ENCODE measurements around the gene C8A. TPM values are rescaled to one million over a fixed set of nuclear protein-coding genes. Genes with fewer than 3 reads are reported as not detected.

Gene C8A
- total and polyA plus RNA-seq, 2 of the 13 experiments (the other 11 are each of a cell fraction or from before 2014, with no cell fraction given), result 10.5 to 15.0 TPM

DNA sequence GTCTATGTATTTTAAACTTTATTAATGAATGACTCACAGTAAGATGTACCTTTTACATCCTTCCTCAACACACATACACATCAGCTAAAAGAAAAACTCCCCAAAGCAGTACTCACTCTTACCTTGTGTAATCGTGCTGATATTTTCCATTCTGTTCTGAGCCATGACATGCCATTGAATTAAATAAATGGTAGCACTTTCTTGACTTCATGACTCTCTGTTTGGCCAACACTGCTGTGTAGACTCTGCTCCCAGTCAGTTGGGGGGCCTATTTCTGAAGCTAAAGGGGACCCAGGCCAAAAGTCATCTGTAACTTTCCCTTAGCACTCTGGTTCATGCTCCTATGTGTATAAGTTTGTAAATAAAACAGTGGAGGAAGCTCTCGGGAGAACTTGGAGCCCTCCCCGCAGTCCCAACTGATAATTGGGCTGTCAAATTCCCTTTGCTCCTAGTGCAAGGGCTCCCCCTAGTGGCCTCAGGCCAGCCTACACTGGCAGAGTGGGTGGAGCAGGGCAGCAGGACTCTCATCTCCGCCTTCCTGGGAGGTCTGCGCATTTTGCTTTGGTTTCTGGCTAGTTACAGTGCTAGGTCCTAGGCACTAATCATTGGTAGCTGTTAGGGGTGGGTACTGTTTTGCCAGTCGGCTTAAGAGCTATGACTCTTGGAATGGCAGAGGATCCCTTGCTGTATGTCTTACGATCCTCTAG, 33.7 kb upstream of the C8A start (continued):
- TF ChIP-seq ZFP36L1 (CRISPR knock-in tag; IDR thresholded peaks at IDR 0.05) (no peak), THAP11 (CRISPR knock-in tag; IDR thresholded peaks at IDR 0.05) (peak; percentile 16; the same call in 1 of the 2 replicates), FOXA1 (IDR thresholded peaks at IDR 0.05) (no peak), FOXA1 (CRISPR knock-in tag; IDR thresholded peaks at IDR 0.05) (no peak), ETV5 (CRISPR knock-in tag; IDR thresholded peaks at IDR 0.05; ENCODE audit: borderline replicate concordance) (0 out of 2 replicates have a peak, but pooled peaks have one; percentile 8), ZNF3 (CRISPR knock-in tag; IDR thresholded peaks at IDR 0.05) (no peak), CCAR2 (optimal IDR thresholded peaks at IDR 0.05; ENCODE audit: low read depth, low read length) (no peak), NCOR1 (IDR thresholded peaks at IDR 0.05; ENCODE audit: borderline replicate concordance, low read length) (peak; percentile 36; the same call in 1 of the 2 replicates), BORCS8-MEF2B (CRISPR knock-in tag; IDR thresholded peaks at IDR 0.05) (0 out of 2 replicates have a peak, but pooled peaks have one; percentile 32), CHD4 (IDR thresholded peaks at IDR 0.05; ENCODE audit: borderline replicate concordance, low read length) (0 out of 2 replicates have a peak, but pooled peaks have one; percentile 61), RXRA (CRISPR knock-in tag; IDR thresholded peaks at IDR 0.05) (0 out of 2 replicates have a peak, but pooled peaks have one; percentile 19), JUN (CRISPR knock-in tag; IDR thresholded peaks at IDR 0.05) (no peak), TCF12 (IDR thresholded peaks at IDR 0.05) (no peak), TCF12 (CRISPR knock-in tag; IDR thresholded peaks at IDR 0.05) (no peak), IRF2 (CRISPR knock-in tag; IDR thresholded peaks at IDR 0.05) (no peak), KDM5A (IDR thresholded peaks at IDR 0.05; ENCODE audit: borderline replicate concordance, low read length) (0 out of 2 replicates have a peak, but pooled peaks have one; percentile 38)
- TF ChIP-seq, protein P1, sequence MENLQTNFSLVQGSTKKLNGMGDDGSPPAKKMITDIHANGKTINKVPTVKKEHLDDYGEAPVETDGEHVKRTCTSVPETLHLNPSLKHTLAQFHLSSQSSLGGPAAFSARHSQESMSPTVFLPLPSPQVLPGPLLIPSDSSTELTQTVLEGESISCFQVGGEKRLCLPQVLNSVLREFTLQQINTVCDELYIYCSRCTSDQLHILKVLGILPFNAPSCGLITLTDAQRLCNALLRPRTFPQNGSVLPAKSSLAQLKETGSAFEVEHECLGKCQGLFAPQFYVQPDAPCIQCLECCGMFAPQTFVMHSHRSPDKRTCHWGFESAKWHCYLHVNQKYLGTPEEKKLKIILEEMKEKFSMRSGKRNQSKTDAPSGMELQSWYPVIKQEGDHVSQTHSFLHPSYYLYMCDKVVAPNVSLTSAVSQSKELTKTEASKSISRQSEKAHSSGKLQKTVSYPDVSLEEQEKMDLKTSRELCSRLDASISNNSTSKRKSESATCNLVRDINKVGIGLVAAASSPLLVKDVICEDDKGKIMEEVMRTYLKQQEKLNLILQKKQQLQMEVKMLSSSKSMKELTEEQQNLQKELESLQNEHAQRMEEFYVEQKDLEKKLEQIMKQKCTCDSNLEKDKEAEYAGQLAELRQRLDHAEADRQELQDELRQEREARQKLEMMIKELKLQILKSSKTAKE (CRISPR knock-in tag; IDR thresholded peaks at IDR 0.05; ENCODE audit: borderline replicate concordance), result no peak
- TF ChIP-seq, protein P2, sequence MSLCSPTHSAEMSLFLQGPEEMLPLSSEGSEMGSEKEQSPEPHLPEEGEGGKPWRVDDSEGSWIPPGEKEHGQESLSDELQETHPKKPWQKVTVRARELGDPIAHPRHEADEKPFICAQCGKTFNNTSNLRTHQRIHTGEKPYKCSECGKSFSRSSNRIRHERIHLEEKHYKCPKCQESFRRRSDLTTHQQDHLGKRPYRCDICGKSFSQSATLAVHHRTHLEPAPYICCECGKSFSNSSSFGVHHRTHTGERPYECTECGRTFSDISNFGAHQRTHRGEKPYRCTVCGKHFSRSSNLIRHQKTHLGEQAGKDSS (CRISPR knock-in tag; IDR thresholded peaks at IDR 0.05; ENCODE audit: borderline replicate concordance, low read depth), result 0 out of 2 replicates have a peak, but pooled peaks have one; percentile 37
- TF ChIP-seq, protein P3, sequence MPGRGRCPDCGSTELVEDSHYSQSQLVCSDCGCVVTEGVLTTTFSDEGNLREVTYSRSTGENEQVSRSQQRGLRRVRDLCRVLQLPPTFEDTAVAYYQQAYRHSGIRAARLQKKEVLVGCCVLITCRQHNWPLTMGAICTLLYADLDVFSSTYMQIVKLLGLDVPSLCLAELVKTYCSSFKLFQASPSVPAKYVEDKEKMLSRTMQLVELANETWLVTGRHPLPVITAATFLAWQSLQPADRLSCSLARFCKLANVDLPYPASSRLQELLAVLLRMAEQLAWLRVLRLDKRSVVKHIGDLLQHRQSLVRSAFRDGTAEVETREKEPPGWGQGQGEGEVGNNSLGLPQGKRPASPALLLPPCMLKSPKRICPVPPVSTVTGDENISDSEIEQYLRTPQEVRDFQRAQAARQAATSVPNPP (CRISPR knock-in tag; IDR thresholded peaks at IDR 0.05), result no peak
- TF ChIP-seq, protein P4, sequence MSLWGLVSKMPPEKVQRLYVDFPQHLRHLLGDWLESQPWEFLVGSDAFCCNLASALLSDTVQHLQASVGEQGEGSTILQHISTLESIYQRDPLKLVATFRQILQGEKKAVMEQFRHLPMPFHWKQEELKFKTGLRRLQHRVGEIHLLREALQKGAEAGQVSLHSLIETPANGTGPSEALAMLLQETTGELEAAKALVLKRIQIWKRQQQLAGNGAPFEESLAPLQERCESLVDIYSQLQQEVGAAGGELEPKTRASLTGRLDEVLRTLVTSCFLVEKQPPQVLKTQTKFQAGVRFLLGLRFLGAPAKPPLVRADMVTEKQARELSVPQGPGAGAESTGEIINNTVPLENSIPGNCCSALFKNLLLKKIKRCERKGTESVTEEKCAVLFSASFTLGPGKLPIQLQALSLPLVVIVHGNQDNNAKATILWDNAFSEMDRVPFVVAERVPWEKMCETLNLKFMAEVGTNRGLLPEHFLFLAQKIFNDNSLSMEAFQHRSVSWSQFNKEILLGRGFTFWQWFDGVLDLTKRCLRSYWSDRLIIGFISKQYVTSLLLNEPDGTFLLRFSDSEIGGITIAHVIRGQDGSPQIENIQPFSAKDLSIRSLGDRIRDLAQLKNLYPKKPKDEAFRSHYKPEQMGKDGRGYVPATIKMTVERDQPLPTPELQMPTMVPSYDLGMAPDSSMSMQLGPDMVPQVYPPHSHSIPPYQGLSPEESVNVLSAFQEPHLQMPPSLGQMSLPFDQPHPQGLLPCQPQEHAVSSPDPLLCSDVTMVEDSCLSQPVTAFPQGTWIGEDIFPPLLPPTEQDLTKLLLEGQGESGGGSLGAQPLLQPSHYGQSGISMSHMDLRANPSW (CRISPR knock-in tag; IDR thresholded peaks at IDR 0.05; ENCODE audit: borderline replicate concordance), result no peak
- TF ChIP-seq, protein P5, sequence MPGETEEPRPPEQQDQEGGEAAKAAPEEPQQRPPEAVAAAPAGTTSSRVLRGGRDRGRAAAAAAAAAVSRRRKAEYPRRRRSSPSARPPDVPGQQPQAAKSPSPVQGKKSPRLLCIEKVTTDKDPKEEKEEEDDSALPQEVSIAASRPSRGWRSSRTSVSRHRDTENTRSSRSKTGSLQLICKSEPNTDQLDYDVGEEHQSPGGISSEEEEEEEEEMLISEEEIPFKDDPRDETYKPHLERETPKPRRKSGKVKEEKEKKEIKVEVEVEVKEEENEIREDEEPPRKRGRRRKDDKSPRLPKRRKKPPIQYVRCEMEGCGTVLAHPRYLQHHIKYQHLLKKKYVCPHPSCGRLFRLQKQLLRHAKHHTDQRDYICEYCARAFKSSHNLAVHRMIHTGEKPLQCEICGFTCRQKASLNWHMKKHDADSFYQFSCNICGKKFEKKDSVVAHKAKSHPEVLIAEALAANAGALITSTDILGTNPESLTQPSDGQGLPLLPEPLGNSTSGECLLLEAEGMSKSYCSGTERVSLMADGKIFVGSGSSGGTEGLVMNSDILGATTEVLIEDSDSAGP (CRISPR knock-in tag; IDR thresholded peaks at IDR 0.05; ENCODE audit: borderline replicate concordance), result 0 out of 2 replicates have a peak, but pooled peaks have one; percentile 39

Measured in HepG2 (cell line).